HG02981 (cell line): ENCODE measurements around the gene AVEN.
"Not testable (repeated sequence)": the region's sequence is repeated elsewhere in the genome, so short reads cannot be mapped to it uniquely, and the experiment has no call there.

Experiments
- ATAC-seq: cut with Tn5 transposase; IDR thresholded peaks from one replicate; pipeline ENCODE4 v1.9.1; 2021; ENCODE audit warnings: mild to moderate bottlenecking, moderate library complexity; ENCODE audit not compliant: unreplicated experiment

Gene AVEN

GRCh38 chr15:34043391-34043790 is 4.4 kb upstream of the AVEN start:
- no peak for ATAC-seq

GRCh38 chr15:34039790-34040113 is 748 bp upstream of the AVEN start:
- ATAC-seq = no peak

- ATAC-seq = peak; percentile 65
Measured at GRCh38 chr15:34038023-34038870, 757 bp downstream of the AVEN start.

GRCh38 chr15:34031987-34032760 is 6.8 kb downstream of the AVEN start:
- no peak for ATAC-seq

GRCh38 chr15:34027606-34028005 is 11.4 kb downstream of the AVEN start:
- no peak for ATAC-seq

GRCh38 chr15:34025252-34025651 is 13.8 kb downstream of the AVEN start:
- ATAC-seq = no peak

- no peak for ATAC-seq
Measured at GRCh38 chr15:34023907-34024306, 15.1 kb downstream of the AVEN start.

- ATAC-seq = no peak
Measured at GRCh38 chr15:34019369-34019990, 19.5 kb downstream of the AVEN start.

GRCh38 chr15:34018738-34019137 is 20.3 kb downstream of the AVEN start:
- not testable (repeated sequence) for ATAC-seq

GRCh38 chr15:34018021-34018645 is 20.9 kb downstream of the AVEN start:
- ATAC-seq = no peak

GRCh38 chr15:34014556-34014955 is 24.4 kb downstream of the AVEN start:
- ATAC-seq = no peak

GRCh38 chr15:34013746-34014145 is 25.3 kb downstream of the AVEN start:
- no peak for ATAC-seq

- ATAC-seq = no peak
Measured at GRCh38 chr15:34012461-34013028, 26.5 kb downstream of the AVEN start.

- ATAC-seq = no peak
Measured at GRCh38 chr15:34011481-34011880, 27.5 kb downstream of the AVEN start.

- ATAC-seq = no peak
Measured at GRCh38 chr15:34010921-34011320, 28.1 kb downstream of the AVEN start.

GRCh38 chr15:34009656-34010055 is 29.3 kb downstream of the AVEN start:
- ATAC-seq = no peak

GRCh38 chr15:34006381-34006780 is 32.6 kb downstream of the AVEN start:
- ATAC-seq = no peak

- ATAC-seq = no peak
Measured at GRCh38 chr15:34001536-34001935, 37.5 kb downstream of the AVEN start.

- ATAC-seq = not testable (repeated sequence)
Measured at GRCh38 chr15:33995666-33996065, 43.3 kb downstream of the AVEN start.

- ATAC-seq = no peak
Measured at GRCh38 chr15:33994005-33994615, 44.9 kb downstream of the AVEN start.

GRCh38 chr15:33988384-33988783 is 50.6 kb downstream of the AVEN start:
- no peak for ATAC-seq
